Measurements from ENCODE around the gene B3GNT8.
"Not testable (repeated sequence)": the region's sequence is repeated elsewhere in the genome, so short reads cannot be mapped to it uniquely, and the experiment has no call there.

The B3GNT8 gene

DNA sequence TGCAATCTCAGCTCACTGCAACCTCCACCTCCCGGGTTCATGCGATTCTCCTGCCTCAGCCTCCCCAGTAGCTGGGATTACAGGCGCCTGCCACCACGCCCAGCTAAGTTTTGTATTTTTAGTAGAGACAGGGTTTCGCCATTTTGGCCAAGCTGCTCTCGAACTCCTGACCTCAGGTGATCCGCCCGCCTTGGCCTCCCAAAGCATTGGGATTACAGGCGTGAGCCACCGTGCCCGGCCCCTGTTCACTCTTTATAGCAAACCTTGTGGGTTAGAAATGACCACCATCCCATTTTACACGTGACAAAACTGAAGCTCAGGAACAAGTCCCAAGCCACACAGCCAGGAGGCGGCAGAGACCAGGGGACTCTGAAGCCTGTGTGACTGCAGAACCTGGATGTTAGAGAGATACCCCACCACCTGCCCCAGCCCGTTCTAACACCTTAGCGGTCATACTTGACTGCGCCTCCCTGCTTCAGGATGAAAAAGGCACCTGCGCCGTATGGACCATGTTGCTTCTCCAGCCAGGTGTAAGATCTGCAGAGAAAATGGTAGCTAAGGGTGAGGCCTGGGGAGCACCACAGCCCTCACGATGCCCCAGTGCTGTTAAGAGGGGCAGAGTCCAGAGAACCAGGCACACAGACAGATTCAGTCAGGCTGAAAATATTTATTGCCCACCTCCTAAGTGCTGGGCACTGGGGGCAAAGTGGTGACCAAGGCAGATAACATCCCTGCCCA lies 8.9 kb upstream of the B3GNT8 start:
- DNase-seq = no peak

DNA sequence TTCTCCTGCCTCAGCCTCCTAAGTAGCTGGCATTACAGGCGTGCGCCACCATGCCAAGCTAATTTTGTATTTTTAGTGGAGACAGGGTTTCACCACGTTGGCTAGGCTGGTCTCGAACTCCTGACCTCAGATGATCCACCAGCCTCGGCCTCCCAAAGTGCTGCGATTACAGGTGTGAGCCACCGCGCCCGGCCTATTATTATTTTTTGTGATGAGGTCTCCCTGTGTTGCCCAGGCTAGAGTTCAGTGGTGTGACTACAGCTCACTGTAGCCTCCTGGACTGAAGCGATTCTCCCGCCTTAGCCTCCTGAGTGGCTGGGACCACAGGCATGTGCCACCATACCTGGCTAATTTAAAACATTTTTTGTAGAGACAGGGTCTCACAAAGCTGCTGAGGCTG lies 8.2 kb upstream of the B3GNT8 start:
- DNase-seq = not testable (repeated sequence)

DNA sequence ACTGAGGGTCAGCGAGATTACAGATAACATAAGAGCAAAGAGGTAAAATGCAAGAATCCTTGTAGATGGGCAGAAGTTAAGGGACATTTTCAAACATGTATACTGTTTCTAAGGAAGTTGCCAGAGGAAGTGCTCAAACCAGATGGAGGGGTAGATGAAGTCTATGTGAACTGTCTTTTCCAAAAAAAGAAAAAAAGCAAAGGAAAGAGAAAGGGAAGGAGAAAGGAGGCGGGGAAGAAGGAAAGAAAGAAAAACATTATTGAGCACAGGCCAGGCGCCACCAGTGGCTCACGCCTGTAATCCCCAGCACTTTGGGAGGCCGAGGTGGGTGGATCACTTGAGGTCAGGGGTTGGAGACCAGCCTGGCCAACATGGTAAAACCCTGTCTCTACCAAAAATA lies 7.3 kb upstream of the B3GNT8 start:
- no peak for DNase-seq

DNA sequence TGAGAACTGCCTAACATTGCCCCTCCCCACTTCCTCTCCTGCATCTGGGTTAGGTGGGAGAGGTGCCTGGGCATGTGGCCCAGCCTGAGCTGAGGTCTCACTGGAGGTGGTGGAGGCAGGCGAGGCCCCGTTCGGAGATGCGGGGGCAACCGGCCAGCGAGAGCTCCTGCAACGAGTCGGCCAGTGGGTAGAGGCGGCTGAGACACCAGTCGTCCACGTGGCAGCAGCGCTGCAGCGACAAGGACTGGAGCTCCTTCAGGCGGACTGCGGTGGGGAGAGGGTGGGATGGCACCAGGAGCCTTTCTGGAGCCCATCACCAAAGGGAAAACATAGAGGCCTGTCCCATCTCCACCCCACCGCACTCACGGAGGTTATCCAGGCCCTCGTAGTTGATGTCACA lies 6.0 kb upstream of the B3GNT8 start:
- no peak for DNase-seq

DNA sequence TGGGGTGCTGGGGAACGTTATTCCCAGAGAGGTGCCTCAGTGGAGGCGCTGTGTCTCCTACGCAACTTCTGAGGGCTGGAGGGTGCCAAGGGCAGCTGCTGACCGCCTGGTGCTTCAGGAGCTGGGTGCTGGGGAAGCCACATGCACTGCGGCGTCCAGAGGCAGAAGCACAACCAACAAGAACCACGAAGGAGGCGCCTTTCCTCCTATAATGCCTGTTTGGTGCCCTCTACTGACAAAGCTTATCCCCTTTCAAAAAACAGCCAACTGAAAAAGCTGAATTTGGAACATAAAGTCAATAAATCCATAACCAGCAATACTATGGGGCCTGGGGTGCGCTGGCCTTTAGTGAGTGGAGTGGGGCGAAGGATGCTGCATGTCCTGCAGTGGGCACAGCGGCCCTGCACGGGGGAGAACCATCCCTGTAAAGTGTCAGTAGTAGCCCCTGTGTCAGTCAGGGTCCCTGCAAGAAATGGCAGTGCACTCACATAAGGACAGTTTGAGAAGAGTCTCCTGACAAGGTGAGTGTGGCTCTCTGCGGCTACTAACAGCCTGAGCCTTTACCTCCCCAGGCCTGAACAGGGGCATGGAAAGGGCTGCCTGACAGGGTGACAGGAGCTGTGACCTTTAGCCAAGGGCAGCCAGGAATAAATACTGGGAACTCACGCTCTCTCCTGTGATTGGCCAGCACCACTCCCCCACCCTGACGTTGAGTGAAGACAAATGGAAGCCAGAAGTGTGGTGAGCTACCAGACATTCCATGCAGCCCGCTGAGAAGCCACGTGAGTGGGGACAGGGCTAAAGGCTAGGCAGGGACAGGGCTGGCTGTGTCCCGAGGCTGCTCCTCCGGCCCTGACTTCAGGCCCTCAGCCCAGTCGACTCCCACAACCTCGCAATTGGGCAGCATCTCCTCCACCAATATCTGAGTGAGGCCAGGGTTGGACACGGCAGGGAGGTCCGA lies 4.5 kb upstream of the B3GNT8 start:
- DNase-seq = no peak

DNA sequence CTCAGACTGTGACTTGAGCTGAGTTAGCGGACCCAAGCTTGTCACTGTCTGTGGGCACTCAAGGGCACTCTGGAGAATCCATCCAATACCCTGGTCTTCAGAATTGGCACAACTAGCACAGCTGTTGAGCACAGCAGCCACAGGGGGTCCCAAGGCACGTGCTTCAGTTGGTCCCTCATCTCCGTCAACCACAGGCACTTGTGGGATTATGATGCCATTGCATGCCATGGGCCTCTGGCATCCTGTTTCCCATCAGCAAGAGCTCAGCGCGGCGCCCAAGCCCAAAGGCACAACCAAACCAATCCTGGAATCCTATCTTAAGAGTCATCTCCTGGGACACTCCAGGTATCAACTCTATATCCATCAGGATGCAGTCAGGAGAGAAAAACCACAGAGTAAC lies 3.7 kb upstream of the B3GNT8 start:
- DNase-seq = no peak

DNA sequence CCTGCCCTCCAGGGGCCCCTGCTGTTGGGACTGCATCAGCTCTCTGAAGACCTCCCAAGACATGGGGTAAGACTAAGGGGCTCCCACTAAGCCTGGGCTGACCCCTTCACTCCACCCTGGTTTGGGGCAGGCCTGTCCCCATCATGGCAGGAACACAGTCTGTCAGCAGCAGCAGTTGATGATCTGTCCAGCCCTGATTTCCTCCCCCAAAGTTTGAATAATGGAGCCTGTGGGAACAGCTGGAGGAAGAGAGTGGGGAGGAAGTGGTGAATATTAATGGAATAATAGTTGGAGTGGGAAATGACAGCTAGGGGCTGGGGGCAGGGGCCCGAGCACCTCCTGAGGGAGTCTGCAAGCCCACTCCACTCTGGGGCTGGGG lies 1.3 kb upstream of the B3GNT8 start:
- no peak for DNase-seq

DNA sequence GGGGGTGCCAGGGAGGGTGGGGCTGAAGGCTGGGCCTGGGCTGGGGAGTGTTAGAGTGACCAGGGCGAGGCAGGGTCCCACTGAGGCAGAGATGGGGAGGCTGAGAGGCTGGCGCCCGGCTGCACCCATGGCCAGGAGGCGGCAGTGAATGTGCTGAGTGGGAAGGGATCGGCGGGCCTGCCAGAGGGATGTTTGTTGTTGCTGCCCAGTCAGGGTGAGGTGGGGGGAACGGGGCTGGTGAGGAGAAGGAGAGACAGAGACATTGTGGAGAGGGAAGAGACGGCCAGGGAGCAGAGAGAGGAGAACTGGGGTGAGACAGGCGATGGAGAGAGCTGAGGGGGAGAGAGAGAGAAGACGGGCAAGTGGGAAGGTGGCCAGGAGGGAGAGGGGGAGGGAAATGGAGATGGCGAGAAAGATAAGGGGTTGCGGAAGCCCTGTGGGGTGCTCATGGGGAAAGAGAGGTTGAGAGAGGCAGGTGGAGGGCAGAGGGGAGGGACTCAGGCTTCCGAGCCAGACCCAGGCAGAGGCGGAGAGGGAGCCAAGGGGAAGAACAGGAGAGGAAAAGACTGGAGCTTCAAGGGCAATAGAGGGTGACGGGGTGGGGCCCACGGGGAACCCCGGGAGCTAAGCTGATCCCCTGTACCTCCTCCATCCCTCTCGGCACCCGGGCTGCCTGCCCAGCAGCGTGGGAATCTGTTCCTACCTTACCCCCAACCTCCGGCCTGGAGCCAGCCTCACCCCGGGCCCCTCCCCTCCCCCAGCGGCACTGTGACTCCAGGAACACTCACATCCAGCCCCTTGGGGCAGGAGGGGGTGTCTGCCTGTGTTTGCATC lies 690 bp upstream of the B3GNT8 start:
- peak; percentile 11 to 17 for DNase-seq

DNA sequence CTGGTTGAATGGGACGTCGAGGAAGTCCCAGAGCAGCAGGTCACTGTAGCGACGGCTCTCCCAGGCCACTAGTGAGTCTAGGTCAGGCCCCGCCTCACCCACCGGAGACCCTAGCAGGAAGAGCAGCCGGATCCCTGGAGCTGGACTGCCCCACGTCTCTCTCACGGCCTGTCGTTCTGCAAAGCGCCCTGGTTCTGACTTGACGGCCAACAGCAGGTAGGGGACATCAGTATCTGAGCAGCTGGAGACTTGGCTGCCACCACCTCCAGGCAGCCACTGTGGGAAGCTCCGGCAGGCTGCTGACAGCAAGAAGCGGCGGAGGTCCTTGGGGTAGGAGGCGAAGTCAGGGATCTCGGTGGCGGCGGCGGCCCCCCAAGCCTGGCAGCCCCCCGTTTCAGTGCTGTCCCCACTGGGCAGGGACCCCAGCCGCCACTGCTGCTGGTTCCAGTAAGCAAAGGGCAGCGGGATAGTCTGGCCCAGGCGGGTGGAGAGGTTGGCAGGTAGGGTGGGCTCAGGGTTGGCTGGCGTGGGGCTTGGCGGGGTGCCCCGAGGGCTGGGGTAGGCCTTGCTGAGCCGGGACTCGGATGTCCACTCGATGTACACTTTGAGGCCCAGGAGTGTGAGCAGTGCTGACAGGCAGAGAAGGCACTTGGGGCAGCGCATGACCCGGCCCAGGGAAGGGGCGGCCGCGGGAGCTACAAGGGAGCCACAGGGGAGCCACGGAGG lies 895 bp downstream of the B3GNT8 start:
- DNase-seq = no peak

DNA sequence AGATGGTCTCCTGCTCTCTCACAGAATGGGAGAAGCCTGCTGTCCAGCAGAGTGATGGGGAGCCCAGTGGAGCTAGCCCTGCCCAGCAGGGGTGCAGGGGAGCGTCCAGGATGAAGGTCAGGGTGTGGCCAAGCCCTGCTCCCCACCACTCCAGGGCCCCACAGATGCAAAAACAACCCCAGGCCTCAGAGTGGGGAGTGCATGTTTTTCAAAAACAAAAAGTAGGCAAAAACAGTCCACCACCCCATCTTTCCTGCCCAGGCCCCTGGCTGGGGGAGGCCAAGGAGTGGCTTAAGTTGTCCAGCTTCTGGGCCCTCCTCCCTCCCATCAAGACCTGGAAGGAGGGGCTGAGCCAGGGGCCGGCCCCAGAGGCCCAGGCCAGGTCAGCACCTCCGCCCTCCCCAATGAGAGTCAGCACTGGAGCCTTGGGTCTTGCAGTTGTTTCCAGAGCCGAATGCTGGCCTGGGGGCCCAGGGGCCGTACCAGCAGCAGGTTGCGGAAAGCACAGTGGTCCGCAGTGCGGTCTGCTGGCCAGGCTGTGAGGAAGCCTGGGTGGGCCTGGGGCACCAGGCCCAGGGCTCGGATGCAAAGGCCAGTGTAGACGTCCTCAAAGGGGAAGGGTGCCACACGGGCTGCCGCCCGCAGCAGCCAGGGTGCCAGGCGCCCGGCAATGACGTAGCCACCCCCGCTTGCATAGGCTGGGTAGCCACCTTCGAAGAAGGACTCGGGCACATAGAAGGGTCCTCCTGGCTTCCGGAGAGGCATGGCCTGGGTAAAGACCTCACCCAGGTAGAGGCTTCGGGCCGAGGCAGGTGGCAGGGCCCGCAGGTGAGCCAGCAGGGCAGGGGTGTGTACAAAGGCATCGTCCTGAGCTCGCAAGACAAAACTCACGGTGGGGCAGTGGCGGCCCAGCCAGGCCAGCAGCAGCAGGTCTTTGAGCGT lies 1.7 kb downstream of the B3GNT8 start:
- no peak for DNase-seq

DNA sequence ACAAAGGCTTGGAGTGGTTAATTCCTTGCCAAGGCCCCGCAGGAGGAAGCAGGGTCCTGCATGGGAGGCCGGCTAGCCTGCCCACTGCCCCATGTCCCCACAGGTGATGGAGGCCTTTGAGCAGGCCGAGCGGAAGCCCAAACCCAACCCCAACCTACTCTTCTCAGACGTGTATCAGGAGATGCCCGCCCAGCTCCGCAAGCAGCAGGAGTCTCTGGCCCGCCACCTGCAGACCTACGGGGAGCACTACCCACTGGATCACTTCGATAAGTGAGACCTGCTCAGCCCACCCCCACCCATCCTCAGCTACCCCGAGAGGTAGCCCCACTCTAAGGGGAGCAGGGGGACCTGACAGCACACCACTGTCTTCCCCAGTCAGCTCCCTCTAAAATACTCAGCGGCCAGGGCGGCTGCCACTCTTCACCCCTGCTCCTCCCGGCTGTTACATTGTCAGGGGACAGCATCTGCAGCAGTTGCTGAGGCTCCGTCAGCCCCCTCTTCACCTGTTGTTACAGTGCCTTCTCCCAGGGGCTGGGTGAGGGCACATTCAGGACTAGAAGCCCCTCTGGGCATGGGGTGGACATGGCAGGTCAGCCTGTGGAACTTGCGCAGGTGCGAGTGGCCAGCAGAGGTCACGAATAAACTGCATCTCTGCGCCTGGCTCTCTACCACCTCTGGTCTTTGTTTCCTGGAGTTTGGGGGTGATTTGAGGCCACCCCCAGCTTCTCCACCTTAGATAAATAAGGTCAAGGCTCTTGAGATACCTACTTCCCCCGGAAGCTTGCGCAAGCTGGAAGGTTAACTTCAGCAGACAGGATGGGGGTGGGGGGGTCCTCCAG lies 2.6 kb downstream of the B3GNT8 start:
- DNase-seq = no peak

DNA sequence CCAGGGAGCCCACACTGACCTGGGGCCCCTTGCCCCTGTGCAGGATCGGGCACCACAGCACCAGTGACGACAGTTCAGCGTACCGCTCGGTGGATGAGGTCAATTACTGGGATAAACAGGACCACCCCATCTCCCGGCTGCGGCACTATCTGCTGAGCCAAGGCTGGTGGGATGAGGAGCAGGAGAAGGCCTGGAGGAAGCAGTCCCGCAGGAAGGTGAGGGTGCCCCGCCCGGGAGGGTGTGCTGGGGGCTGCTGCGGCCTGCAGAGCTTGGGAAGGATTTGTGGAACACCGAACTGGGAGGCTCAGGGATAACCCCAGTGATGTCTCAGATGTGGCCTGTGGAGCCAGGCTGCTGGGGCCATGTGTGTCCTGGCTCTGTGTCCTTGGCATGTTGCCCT lies 4.2 kb downstream of the B3GNT8 start:
- no peak for DNase-seq

DNA sequence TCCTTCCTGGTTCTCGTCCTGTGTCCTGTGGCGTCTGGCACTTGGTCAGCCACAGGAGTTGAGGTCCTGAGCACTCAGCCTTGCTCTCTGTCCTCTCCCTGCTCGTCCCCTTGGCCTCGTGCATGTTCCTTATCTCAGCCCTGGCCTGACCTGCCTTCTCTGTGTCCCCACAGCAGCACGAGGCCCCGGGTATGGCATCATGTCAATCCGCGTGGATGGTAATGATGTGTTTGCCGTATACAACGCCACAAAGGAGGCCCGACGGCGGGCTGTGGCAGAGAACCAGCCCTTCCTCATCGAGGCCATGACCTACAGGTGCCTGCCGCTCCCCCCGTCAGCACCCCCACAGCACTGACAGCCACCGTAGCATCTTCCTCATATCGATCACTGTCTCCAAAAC lies 4.7 kb downstream of the B3GNT8 start:
- DNase-seq = no peak

DNA sequence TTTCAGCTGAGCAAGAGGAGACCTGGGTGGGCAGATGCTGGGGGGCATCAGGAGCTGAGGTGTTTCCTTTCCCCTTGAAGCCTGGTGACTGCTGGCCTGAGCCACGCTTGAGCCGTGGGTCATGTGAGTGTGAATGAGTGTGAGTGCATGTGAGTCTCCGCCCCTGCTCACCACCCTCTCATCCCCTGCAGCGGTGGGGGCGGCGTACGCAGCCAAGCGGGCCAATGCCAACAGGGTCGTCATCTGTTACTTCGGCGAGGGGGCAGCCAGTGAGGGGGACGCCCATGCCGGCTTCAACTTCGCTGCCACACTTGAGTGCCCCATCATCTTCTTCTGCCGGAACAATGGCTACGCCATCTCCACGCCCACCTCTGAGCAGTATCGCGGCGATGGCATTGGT lies 5.2 kb downstream of the B3GNT8 start:
- DNase-seq = no peak

DNA sequence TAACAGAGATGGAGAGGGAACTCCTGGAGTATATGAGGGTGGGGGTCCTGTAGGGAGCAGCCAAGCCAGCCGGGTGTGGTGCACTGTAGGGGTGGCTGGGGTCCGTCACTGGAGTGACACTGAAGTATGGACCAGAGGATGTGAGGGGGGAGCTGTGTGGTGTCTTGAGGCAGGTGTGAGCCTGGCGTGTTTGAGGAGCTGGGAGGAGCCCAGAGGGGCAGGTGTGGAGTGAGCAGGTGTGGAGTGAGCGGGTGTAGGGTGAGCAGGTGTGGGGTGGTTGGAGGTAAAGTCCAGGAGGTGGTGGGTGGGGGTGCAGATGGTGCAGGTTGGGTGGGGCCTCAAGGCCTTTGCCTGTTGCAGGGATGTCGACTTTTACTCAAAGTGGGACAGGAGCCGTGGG lies 5.9 kb downstream of the B3GNT8 start:
- no peak for DNase-seq

DNA sequence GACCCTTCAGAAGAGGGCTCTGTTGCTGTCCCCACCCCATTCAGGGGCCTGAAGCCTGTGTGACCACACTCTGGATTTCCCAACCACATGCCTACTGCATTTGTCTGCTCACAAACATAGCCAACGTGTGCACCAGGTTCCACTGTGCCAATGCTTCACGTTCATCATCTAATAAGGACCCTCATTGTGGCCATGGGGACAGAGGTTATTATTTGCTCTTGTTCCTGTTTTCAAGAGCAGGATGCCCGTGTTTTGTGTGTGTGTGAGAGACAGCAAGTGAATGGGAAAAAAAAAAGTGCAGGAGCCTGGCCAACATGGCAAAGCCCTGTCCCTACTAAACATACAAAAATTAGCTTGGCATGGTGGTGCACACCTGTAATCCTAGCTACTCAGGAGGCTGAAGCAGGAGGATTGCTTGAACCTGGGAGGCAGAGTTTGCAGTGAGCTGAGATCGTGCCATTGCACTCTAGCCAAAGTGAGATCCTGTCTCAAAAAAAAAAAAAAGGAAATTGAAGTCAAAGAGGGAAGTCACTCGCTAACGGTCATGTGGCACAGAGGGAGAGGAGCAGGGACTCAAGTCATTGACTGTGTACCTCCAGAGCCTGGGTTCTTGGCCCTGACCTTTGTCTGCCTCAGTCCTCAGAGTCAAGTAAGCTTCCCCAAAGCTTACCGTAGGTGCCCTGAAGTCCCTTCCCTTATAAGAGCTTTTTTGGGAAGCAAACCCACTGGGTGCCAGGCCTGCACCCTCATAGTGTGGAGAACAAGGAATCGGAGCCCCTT lies 6.9 kb downstream of the B3GNT8 start:
- DNase-seq = no peak

DNA sequence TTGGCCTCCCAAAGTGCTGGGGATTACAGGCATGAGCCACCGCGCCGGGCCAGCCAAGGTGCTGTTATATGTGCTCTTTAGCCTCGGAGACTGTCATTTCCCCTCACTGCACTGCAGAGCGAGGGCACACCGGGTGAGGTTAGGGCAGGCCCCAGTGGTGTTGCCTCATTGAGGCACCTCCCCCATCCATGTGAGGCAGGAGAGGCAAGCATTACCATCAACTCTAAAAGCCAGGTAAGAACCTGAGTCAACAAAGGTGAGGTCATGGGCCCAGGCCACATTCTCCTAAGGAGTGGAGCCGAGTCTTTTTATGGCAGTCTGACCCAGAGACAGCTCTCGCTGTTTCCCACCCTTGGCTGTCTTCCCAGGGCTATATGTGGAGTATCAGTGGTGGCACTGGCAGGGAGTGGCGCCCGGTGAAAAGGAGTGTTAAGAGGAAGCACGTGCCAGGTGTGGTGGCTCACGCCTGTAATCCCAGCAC lies 10.9 kb downstream of the B3GNT8 start:
- no peak for DNase-seq

DNA sequence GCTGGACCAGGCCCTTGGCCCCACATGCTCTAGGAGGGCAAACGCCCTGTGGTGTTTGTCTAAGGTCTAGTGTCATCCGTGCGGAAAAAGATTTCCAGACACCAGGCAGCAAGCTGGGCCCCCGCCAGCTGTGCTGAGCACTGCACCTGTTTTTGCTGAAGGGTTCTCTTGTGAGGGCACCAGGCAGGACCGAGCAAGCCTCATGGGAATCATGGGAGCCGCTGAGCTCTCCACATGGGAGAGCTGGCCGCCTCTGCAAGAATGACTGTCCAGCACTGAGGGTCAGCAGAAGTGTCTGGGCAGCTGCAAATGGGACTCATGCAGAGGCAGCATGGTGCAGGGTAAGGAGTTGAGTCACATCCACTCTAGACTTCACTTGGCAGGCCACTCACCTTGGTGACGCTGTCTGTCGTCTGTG lies 12.0 kb downstream of the B3GNT8 start:
- no peak for DNase-seq

DNA sequence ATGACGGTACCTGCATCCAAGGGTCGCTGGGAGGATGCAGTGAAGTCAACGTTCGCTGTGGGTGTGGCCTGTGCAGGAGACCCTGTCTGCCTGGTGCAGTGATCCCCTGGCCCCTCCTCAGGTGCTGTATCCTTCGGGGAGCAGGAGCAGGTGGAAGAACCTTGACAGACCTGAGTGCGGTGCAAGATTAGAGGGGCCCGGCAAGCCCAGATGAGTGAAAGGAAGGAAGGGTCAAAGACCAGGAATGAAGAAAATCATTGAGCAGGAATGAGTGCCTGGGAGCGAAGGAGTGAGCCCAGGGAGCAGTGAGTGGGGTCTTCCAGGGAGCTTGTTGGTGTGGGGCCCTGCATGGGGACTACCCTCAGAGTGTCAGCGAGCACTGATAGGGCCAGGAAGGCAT lies 12.7 kb downstream of the B3GNT8 start:
- DNase-seq = no peak

DNA sequence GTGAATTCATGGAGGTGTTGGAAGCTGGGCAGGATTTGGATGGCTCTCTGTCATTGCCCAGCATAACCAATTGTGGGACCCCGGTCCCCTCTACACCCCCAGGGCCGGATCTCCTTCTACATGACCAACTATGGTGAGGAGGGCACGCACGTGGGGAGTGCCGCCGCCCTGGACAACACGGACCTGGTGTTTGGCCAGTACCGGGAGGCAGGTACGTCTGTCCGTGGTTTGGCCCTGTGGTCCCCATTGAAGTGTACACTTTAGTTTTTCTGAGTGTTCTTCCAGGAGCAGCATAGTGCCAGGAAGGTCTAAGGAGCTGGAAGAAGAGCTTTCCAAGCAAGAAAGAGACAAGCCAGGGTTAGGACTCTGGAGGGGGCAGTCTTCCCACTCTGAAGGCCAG lies 13.2 kb downstream of the B3GNT8 start:
- DNase-seq = no peak

Data from activated CD4-positive, alpha-beta T cell treated with anti-CD3 and anti-CD28 coated beads, Interleukin-2, amount 50 U/mL, for 4 hours (primary cell).